ENCODE results near the gene PRELID2.

PRELID2 gene

DNA sequence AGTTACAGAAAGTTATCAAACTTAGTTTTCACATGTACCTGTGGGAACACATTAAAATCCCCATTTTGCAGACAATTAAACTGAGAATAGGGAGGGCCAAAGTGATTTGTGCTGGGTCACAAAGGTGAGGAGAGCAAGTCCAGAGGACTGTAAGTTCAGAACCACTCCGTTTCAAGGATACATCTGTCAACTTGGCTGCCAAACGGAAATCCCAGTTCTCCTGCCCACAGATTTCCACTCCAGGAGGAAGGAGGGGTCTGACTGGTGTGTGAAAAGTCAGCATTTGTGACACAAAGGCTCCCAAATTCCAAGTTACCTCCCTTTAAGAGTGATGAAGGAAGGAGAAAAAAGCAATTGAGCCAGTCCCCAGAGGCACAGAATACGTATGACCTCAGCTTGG, 42.3 kb downstream of the PRELID2 start:
- no peak for DNase-seq

DNA sequence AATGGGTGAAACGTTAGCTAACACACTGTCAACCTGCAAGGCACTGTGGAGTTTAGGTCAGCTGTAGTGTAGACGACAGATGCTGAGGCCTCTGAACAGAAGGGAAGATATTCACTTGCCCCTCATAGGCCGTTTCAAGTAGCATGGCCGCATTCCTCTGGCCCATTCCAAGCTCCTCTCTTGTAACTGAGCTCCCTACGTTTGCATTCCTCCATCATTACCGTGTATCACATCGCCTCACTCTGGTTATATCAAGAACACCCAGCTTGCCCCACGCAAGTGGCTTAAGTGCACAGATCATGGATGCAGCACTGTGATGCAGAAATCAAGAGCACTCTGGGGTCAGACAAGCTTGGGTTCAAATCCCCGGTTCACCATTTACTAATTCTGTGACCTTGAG, 43.3 kb downstream of the PRELID2 start:
- DNase-seq = no peak

DNA sequence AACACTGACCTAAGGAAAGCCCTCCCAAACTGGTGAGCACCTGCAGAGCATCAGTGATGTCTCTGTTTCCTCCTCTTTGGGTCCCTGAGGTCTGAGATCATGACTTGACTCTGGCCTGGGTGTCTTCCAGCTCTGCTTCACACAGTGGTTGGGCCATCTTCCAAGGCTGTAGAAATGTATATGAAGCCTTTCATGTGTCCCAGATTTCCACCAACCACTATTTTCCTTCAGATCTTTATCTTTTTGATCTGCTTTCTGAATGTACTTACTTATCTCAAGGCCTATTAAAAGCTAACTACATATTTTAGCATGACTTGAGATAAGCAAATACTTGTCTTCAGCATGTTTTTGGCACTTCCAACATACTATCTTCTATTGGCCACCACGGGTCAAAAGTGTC, 47.1 kb downstream of the PRELID2 start:
- no peak for DNase-seq

DNA sequence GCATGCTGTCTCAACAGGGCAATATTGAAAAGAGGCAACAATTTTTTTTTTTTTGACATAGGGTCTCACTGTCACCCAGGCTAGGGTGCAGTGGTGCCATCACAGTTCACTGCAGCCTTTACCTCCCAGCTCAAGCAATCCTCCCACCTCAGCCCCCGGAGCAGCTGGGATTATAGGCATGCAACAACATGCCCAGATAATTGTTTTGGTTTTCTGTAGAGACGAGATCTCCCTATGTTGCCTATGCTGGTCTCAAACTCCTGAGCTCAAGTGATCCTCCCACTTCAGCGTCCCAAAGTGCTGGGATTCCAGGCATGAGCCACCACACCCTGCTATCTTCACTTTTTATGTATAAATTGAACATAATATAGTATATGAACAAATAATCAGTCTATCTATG, 47.6 kb downstream of the PRELID2 start:
- no peak for DNase-seq

DNA sequence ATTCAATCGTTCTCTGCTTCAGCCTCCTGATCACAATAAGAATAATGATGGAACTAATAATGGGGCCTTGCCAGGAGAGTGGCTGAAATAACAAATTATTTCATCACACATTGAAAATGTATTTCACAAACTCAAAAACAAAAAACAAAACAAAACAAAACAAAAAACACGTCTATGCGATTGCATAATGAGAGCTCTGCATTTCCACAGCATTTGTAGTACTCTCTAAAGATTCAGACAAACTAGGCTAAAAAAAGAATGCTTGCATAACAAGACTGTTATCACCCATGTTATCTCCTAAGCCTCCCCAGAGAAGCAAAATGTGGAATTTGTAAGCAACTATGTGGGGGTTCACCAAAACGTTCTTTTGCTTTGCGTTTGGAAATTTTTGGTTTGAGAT, 48.1 kb downstream of the PRELID2 start:
- no peak for DNase-seq

DNA sequence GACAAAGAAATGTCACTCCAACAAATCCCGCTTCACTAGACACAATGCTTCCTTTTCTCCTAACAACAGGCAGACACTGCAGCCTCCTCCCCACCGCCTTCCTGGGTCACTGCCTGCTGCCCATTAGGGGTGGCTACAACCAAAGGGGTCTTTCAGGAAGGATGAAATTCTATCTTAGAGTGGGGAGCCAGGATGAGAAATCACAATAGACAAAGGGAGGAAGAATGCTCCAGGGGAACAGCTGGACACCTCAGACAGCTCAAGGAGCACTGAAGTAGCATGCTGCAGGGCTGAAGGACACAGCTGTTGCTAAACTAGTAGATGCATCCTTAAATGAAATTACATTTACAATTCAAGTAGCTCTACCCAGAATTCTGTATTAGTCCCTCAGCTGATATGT, 54.2 kb downstream of the PRELID2 start:
- DNase-seq = no peak

DNA sequence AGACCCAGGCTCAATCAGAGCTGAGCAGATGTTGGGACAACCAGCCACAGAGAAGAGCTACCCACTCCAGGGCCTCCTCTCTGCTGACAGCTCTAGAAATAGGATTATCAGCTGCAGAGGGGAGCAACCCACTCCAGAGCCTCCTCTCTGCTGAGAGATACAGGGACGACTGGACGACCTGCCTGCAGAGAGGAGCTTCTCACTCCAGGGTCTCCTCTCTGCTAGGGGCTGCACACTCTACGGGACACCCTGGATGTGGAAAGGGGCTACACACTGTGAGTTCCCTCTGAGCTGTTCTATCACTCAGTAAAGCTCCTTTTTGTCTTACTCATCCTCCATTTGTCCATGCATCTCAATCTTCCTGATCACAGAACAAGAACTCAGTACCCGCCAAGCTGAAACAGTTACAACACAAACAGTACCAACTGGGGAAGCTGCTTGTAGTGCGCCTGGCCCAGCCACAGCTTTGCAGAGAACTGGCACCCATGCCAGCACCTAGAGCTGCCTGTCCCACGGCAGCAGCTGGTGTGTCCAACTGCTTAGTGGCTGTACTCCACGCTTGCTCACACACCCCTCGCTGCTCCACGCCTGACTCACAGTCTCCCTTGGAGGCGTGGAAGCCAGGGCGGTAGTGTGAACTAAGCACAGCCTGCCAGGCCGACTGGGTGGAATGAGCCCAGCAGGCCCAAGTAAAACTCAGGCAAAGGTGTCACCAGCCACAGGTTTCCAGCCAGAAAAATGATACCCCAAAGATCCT, 56.8 kb downstream of the PRELID2 start:
- DNase-seq = no peak

DNA sequence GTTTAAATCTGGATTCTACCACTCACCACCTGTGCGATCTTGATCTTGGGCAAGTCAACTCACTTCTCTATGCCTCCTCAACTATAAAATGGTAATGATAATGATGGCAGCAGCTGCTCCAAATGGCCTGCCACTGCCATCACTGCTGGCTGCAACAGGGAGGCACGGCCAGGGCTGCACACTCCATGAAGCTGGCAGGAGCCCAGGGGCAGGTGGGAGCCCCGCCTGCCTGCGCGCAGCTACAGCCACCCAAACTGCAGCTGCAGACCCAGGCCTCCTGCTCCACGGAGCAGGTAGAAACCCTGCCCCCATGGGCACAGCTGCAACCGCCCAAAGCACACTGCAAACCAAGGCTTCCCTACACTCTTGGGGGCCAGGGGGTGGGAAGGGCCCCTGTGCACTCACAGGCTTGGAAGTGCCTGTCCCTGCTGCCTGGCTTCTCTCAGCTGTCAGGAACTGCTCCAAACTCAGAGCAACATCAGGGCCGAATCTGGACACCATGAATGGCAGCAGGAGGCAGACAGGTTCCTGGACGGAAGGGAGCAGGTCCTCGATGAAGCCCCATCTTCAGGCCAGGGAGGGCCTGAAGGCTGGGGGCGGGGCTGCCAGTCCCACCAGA, 57.6 kb downstream of the PRELID2 start:
- no peak for DNase-seq

DNA sequence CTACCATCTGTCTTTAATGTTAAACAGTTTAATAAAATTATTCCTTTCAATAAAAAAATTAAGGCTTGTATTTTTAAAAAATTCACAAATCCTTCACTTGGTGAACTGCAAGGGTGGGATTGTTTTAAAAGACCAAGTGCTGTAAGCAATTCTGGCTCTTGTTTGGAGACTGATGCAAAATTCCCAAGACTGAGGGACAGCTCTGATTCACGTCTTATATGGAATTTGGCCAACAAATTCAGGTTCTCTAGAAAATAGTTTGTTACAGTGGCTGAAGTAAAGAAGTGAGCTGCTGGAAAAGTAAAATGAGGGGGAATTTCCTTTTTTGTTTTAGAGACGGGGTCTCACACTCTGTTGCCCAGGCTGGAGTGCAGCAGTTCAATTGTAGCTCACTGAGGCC, 58.3 kb downstream of the PRELID2 start:
- no peak for DNase-seq

DNA sequence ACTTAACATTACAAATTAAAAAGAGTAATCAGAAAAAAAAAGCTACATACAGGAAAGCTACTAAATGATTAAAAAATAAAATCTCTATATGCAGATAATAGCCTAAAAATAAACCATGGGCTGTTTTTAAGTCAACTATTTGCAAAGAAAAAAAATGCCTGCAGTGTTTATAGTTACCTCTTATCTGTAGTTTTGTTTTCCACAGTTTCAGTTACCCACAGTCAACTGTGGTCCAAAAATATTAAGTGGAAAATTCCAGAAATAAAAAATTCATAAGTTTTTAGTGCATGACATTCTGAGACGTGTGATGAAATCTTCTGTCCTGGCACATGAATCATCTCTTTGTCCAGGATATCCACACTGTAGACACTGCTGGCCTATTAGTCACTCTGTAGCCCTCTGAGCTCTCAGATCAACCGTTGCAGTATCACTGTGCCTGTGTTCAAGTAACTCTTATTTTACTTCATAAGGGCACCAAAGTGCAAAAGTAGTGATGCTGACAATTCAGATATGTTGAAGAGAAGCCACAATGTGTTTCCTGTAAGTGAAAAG, 59.2 kb downstream of the PRELID2 start:
- no peak for DNase-seq

DNA sequence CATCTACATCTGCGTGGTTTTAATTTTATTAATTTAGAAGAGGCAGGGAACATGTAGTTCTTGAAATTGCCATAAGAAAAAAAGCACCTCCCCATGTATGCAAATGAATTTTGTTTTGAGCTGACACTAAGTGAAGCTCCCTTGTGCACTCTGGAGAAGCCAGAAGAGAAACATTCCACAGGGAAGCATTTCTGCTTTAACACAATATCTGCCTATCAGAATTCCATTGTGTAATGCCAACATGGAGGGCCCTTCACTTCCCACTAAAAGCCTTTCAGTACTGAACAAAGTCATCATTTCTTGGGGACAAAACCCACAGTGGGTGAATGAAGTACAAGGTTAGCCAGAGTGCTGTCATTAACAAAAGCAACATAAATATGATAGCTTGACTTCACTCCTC, 59.7 kb downstream of the PRELID2 start:
- no peak for DNase-seq

DNA sequence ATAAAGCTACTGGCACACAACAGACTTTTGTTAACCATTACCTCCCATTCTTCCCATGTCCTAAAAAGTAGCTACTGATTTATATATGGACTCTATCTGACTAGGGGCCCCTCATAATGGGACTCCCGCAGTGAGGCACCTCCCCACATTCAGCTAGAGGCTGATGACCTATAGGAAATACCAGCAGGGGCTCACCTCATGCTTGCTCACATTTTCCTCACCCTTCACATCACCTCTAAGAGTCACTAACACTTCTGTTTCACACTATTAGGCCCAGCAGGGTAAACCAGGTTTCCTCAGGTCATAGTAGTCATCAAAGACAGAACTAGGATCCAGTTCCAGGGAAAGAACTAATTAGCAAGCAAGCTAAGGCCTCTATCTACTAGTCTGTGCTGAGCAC, 60.7 kb downstream of the PRELID2 start:
- no peak for DNase-seq

DNA sequence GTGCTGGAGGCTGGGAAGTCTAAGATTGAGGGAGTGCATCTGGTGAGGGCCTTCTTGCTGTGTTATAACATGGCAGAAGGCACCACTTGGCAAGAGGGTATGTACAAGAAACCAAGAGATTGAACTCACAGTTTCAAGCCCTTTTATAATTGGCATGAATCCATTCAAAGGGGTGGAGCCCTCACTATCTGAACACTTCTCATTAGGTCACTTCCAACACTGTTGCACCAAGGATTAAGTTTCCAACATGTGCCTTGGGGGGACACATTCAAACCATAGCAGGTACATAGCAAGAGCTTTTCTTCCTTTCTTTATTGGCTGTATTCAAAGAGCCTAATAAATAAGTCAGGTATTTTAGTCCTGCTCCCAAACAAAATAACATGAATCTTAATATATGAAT, 62.7 kb downstream of the PRELID2 start:
- no peak for DNase-seq

DNA sequence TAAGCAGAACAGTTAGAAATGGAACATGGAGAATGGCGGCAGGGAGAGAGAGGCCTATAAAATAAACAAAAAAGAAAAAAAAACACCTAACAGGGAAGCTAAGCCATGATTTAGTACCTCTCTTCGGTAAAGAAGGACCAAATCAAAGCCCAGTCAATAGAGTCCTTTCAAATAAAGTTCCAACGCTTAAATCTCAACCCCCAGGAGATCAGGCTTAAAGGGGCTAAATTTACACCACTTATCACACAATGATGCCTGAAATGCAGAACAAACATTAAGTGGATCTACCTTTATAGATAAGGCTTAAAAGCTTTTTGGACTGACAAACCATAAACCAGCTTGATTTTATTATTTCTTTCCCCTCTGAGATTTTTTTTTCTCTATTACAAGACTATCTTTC, 66.3 kb downstream of the PRELID2 start:
- DNase-seq = no peak

DNA sequence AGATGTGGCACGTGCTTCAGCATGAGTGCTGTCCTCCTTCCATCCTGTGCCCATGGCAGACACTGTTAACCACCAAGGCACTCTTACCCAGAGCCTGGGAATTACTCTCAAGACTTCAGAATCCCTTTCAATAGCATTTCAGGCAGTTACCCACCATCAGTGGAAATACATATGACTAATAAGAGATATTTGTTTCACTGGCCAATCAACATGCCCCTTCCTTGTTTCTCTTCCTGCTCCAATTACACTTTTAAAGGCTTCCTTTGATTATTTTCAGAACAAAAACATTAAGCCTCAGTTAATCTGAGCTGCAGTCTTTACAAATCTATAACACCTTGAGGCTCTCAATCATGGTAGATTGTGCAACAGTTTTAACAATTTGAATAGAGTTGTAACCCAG, 70.8 kb downstream of the PRELID2 start:
- DNase-seq = no peak

DNA sequence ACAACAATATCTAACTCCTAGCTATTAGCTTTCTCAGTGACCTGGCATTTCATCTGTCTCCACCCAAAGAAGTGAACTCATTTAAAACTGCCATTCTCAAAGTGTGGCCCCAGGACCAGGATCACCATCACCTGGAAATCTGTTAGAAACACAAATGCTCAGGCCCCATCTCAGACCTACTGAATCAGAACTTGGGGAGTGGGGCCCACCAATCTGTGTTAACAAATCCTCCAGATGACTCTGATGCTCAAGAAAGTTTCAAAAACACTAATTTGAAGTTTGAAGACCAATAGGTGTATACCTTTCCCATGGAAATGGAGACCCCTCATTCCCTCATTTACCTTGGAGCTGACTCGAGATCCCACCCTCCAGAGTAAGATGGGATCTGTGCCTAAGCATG, 72.3 kb downstream of the PRELID2 start:
- DNase-seq = no peak

DNA sequence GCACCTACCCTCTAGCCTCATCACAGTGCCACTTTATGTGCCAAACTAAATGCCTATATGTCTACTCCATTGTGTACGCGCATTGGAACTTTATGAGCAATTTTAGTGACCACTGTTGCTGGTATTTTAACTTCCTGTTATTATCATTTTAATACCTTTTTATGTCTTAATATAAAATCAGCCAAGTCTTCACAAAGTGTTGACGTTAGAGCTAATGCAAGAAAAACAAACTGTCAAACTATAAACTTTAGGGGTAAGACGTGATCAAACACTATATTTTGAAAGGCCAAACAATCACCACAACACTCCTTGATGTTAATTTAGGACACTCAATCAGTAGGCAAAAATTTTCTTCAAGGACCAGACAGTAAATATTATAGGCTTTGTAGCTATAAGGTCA, 73.9 kb downstream of the PRELID2 start:
- no peak for DNase-seq

DNA sequence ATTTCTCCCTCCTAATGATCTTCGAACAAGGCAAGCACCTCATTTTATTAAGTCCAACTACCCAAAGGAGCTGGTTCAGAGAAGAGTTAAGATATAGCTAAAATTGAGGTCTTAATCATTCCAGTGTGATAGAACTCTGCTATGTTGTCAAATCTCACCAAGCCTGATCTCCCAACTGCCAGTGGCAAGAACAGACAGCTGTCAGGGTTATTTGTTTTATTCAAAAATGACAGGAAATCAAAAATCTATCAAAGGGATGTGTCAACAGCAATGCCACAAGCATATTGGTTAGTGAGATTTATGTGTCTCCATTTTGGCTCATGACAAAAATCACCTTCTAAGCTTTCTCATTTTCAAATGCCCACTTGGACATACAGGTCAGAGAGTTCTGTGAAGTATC, 74.5 kb downstream of the PRELID2 start:
- DNase-seq = no peak

DNA sequence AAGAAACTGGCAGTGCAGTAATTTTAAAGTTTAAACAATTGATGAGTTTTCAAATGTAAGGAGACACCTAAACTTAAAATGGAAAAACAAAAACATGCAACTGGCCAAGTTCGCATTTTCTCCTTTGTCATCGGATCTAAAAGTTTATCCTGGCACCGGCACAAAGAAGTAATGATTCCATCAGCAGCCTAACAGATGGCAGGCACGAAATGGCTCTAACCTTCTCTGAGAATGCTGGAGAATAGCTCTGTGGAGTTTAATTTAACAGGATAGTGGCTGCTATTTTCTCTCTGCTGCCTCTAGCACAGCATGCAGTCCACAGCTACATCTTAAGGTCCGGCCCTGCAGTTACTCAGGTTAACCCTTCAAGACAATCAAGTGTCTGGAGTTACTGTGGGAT, 82.2 kb downstream of the PRELID2 start:
- no peak for DNase-seq

DNA sequence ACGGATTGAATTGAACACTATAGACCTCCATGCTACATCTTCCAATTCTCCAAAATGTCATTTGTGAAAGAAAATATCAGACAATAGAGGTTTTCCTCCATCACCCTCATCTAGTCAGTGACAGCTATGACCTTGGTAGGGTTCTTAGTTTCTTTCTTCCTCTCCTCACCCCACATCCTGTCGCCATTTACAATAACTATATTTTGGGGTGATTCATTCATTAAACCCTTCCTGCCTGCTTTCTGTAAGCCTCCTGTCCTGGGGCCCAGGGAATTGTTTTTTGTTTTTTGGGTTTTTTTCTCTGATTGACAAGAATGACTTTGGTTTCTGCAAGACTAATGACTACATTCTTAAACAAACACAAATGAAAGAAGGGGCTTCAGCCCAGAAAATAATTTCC, 82.6 kb downstream of the PRELID2 start:
- DNase-seq = no peak

DNA sequence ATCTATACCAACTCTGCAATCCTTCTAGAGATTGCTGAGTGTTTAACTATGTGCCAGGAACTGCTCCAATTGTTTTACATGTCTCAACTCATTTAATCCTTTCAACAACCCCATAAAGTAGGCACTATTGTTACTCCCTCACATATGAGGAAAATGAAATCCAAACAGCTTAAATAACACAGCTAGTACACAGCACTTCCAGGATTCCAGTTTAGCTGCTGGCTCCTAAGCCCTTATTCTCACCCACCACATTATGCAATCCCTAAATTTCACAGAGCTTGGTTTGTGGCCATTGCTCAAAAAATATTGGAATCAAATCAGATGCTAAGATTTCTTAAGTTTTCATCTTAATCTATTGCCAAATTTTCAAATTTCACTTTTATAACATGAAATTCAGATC, 84.9 kb downstream of the PRELID2 start:
- no peak for DNase-seq

DNA sequence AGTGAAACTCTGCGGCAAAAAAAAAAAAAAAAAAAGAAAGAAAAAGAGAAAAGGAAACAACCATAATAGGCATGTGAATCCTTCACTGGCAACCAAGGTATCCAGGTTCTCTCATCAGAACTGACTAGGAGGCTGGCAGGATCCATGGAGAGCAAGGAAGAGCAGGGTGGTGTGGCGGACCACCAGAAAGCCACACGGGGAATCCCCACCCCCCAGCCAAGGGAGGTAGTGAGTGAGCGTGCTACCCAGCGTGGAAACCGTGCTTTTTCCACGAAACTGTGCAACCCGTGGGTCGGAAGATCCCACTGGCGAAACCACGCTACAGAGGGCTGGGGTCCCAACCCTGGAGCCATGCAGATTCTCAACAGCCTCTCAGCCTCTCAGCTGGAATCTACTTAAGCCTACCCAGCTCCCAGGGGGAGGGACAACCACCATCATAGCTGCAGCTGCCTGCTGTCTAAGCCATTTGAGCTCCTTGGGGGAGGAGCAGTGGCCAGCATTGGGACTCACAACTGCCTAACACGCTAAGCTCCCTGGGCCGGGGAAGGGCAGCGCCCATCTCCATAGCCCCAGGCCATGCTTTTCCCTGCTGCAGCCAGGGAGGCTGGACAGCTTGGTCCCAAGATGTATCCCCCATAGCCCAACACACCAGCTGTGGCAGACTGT, 91.6 kb downstream of the PRELID2 start:
- DNase-seq = no peak

DNA sequence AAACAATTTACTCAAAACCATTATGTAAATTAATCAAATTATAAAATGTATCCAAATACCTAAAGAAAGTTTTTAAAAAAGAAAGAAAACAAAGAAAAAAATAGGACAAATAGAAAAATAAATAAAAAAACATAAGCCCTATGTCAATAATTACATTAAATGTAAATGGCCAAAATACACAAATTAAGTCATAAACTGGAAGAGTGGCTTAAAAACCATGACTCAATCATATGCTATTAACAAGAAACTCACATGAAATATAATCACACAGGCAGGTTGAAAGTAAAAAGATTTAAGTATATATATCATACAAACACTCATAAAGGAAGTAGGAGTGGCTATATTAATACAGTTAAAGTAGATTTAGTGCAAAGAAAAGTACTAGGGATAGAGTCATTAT, 95.3 kb downstream of the PRELID2 start:
- no peak for DNase-seq

DNA sequence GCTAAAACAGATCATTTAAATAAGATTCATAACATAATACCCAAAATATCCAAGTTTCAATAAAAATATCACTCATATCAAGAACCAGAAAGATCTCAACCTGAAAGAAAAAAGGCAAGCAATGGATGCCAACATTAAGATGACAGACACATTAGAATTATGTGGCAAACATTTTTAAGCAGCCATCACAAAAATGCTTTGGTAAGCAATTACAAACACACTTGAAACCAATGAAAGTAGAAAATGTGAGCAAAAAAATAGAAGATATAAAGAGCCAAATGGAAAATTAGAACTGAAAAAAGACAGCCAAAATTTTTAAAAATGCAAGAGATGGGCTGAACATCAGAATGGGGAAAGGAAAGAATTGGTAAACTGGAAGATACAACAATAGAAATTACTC, 96.9 kb downstream of the PRELID2 start:
- DNase-seq = no peak

Data from stimulated activated CD4-positive, alpha-beta T cell treated with anti-CD3 and anti-CD28 coated beads, Interleukin-12 subunit alpha, Interleukin-12 subunit beta, amount 100 ng/mL, for 4 hours (primary cell).